ENCODE results near the gene GALR2.

DNA sequence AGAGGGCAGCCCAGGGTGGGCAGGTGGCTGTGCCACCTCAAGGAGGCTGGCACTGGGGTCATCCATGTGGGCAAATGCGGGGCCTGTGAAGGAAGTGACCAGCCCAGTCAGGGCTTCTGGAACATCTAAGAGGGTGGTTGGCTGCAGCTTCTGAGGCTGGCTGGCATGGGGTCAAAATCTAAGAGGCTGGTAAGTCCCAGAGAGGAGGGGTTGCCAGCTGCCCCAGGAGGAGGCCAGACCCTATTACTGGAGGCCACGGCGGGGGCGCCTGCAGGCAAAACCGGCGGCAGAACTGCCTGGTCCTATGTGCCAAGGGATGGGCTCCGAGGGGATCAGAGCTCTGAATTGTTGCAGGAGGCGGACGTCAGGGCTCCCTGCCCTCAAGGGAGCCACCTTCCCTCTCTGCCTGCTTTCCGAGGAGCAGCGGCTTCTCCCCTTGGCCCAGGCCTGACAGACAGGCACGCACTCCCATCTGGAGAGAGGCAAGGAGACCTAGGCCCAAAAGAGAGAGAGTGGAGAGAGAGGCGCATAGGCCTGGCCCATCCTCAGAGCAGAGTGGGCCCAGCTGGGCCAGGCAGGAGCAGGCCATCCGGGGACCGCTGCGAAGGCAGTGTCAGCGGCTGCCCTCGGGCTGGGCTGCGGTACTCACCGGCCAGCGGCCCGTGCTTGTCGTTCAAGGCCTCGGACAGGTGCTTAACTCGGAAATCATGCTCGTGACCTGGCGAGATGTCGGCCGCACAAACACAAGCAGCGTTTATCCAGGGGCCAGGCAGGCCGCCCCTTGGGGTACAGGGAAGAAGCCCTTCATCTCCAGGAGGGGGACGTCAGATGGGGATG is 15.3 kb downstream of the GALR2 start:
- TF ChIP-seq, protein P1, sequence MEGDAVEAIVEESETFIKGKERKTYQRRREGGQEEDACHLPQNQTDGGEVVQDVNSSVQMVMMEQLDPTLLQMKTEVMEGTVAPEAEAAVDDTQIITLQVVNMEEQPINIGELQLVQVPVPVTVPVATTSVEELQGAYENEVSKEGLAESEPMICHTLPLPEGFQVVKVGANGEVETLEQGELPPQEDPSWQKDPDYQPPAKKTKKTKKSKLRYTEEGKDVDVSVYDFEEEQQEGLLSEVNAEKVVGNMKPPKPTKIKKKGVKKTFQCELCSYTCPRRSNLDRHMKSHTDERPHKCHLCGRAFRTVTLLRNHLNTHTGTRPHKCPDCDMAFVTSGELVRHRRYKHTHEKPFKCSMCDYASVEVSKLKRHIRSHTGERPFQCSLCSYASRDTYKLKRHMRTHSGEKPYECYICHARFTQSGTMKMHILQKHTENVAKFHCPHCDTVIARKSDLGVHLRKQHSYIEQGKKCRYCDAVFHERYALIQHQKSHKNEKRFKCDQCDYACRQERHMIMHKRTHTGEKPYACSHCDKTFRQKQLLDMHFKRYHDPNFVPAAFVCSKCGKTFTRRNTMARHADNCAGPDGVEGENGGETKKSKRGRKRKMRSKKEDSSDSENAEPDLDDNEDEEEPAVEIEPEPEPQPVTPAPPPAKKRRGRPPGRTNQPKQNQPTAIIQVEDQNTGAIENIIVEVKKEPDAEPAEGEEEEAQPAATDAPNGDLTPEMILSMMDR (IDR thresholded peaks at IDR 0.05; ENCODE audit: low read length) = no peak
- no peak for TF ChIP-seq EZH2 (IDR thresholded peaks at IDR 0.05; ENCODE audit: borderline replicate concordance, low read length)
